Tibial artery (tissue), 4 donors: Measurements from ENCODE around the gene UQCR10.

Source experiments
- DNase-seq, 2 donors: peaks; one replicate each; pipeline ENCODE4 v3.0.0-alpha.2; 2019
- H3K27ac ChIP-seq, 2 donors: fragments of 200-600 bp; sonication (generic) in 1 of 2; 1 replicate in 1 of 2; 2 replicates in 1 of 2; pipeline ENCODE4 v1.5.1; 2018 to 2019; ENCODE audit warnings: mild to moderate bottlenecking in 1 of 2
- H3K27me3 ChIP-seq, 2 donors: fragments of 200-600 bp; sonication (generic) in 1 of 2; one replicate each; pipeline versions ENCODE4 v1.5.1 to v1.6.0; 2016 to 2019
- H3K36me3 ChIP-seq, 3 donors: fragments of 200-600 bp; sonication (generic) in 2 of 3; one replicate each; pipeline ENCODE4 v1.5.1; 2016 to 2019; ENCODE audit warnings: mild to moderate bottlenecking in 2 of 3
- H3K4me1 ChIP-seq, 4 donors: fragments of 200-600 bp; sonication (generic) in 2 of 4; 1 replicate in 3 of 4; 2 replicates in 1 of 4; pipeline ENCODE4 v1.5.1; 2016 to 2019
- H3K4me3 ChIP-seq, 2 donors: fragments of 200-600 bp; sonication (generic) in 1 of 2; 1 replicate in 1 of 2; 2 replicates in 1 of 2; pipeline ENCODE4 v1.5.1; 2018 to 2019; ENCODE audit warnings: mild to moderate bottlenecking in 2 of 2
- H3K9me3 ChIP-seq, 3 donors: fragments of 200-600 bp; sonication (generic) in 1 of 3; one replicate each; pipeline ENCODE4 v1.5.1; 2016 to 2019
- intact Hi-C: fragments of 100-400 bp; cut with DNase I; formaldehyde crosslinking; loops from one replicate; pipeline ENCODE4 v1.15.0; 2023; ENCODE audit warnings: low total_unique reads
- TF ChIP-seq, protein P1 (sequence below), 2 experiments: fragments of 200-600 bp in 1 of 2; fragments of 450-650 bp in 1 of 2; IDR thresholded peaks; one replicate each; pipeline ENCODE4 v1.5.1; 2017 to 2019; ENCODE audit warnings: antibody characterized with exemption in 2 of 2, mild to moderate bottlenecking in 1 of 2, moderate library complexity in 1 of 2

The UQCR10 gene

DNA sequence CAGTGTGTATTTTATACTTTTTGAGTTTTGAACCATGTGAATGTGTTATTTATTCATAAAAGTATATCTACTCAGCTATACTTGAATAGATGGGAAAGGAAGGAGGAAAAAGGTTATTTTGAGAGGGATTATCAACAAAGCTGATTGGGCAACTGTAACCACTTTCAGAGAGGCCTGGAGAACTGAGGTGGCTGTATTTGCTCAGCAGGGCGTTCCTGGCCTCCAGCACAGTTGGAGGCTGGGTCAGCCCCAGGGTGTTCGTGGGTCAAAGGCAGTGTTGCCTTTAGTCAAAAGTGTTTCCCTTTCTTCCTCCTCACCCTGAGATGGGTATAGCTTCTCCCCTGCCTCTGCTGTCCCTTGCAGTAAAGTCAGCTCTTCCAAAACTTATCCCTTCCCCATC is 44.2 kb downstream of the UQCR10 start:
- no peaks in the 10 kb centered on the region for H3K27me3 ChIP-seq
- TF ChIP-seq, protein P1, sequence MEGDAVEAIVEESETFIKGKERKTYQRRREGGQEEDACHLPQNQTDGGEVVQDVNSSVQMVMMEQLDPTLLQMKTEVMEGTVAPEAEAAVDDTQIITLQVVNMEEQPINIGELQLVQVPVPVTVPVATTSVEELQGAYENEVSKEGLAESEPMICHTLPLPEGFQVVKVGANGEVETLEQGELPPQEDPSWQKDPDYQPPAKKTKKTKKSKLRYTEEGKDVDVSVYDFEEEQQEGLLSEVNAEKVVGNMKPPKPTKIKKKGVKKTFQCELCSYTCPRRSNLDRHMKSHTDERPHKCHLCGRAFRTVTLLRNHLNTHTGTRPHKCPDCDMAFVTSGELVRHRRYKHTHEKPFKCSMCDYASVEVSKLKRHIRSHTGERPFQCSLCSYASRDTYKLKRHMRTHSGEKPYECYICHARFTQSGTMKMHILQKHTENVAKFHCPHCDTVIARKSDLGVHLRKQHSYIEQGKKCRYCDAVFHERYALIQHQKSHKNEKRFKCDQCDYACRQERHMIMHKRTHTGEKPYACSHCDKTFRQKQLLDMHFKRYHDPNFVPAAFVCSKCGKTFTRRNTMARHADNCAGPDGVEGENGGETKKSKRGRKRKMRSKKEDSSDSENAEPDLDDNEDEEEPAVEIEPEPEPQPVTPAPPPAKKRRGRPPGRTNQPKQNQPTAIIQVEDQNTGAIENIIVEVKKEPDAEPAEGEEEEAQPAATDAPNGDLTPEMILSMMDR (IDR thresholded peaks at IDR 0.05): no peak
- H3K9me3 ChIP-seq: no peaks in the 10 kb centered on the region
- H3K4me3 ChIP-seq: no peak overlapping the region
- no peak overlapping the region for H3K27ac ChIP-seq
- intact Hi-C loops: no loop called here
- H3K36me3 ChIP-seq: peaks cover 64 to 93% (median 84%) of the 10 kb centered on the region in 3 donors
- DNase-seq: no peak
- H3K4me1 ChIP-seq: no peaks in the 10 kb centered on the region

DNA sequence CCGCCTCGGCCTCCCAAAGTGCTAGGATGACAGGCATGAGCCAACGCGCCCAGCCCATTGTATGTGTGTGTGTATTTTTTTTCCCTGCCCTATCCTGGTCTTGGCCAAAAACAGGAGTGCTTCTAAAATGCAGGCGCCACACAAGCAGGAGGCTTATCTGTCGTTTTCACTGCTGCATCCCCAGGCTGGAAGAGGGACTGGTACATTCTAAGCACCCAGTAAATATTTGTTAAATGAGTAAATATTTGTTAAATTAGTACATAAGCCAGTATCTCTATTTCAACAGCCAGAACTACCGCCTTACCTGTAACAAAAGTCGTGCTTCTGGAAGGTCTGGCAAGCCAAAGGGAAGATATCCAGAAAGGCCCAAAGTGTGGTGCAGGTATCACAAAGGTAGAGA is 46.0 kb downstream of the UQCR10 start:
- no peak for DNase-seq
- intact Hi-C loops: no loop called here
- Histone ChIP-seq H3K27me3 (no peaks in the 10 kb centered on the region), H3K4me1 (no peaks in the 10 kb centered on the region), H3K9me3 (no peaks in the 10 kb centered on the region), H3K27ac (no peak overlapping the region), H3K36me3 (peaks cover 50 to 93% (median 73%) of the 10 kb centered on the region in 3 donors), H3K4me3 (no peak overlapping the region)
- TF ChIP-seq, protein P1 (IDR thresholded peaks at IDR 0.05): no peak

DNA sequence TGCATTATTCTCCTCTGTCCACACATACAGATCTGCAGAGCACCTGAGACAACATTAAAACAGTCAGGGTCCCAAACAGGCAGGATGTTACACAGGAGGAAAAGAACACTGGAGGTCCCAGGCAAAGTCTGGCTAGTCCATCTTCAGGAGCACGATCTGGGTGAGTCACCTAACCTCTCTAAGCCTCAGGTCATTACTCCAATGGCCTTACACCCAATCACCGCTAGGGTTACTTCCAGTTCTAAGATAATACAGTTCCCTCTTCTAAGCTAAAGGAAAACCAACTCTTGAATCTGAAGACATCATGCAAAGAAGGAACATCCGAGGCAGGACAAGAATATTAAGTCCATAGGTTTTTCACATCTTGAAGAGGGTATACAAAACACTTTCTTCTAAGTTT is 46.4 kb downstream of the UQCR10 start:
- no peaks in the 10 kb centered on the region for H3K9me3 ChIP-seq
- intact Hi-C loops: no loop called here
- DNase-seq: no peak
- H3K27ac ChIP-seq: no peak overlapping the region
- H3K27me3 ChIP-seq: no peaks in the 10 kb centered on the region
- H3K36me3 ChIP-seq: peaks cover 46 to 93% (median 73%) of the 10 kb centered on the region in 3 donors
- TF ChIP-seq, protein P1 (IDR thresholded peaks at IDR 0.05): no peak
- H3K4me3 ChIP-seq: no peak overlapping the region
- no peaks in the 10 kb centered on the region for H3K4me1 ChIP-seq

DNA sequence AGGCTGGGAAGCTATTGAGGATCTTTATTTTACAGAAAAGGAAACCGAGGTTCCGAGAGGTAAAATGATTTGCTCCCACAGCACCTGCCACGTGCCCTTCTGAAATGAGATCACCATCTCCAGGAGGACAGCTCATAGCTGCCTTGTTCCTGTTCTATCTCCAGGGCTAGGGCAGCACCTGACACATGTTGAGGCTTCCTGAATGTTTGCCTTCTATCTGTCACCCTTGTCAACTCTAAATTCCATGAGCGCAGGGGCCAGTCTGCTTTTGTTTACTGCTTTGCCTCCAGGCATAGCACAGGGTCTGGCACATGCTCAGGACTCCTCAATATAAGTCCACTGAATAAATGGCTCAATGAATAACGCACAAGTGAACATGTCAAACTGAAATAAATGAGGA is 46.8 kb downstream of the UQCR10 start:
- Histone ChIP-seq H3K4me1 (no peaks in the 10 kb centered on the region), H3K27ac (no peak overlapping the region), H3K27me3 (no peaks in the 10 kb centered on the region), H3K4me3 (no peak overlapping the region), H3K9me3 (no peaks in the 10 kb centered on the region), H3K36me3 (peaks cover 47 to 96% (median 77%) of the 10 kb centered on the region in 3 donors)
- TF ChIP-seq, protein P1 (IDR thresholded peaks at IDR 0.05): no peak
- intact Hi-C loops: no loop called here
- DNase-seq: no peak

DNA sequence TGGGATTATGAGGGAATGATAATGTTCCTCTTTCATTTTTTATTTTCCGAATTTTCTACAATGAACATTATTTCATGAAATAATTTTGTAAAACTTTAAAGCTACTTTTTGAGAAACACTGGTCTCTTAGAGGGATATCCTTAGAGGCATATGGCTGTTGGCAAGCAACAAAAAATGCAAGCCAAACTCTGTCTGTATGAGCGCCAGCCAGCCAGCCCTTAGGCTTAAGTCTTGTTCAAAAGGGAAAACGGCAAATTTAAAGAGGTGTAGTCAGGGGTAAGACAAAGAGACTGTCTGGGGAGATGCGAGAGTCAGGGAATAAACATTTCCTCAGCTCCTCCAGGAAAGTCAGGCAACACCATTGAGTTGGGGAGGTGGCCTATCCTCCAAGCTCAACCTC is 48.4 kb downstream of the UQCR10 start:
- intact Hi-C loops: no loop called here
- Histone ChIP-seq H3K4me1 (no peaks in the 10 kb centered on the region), H3K4me3 (no peak overlapping the region), H3K9me3 (no peaks in the 10 kb centered on the region), H3K27me3 (no peaks in the 10 kb centered on the region), H3K27ac (no peak overlapping the region), H3K36me3 (peaks cover 54 to 98% (median 70%) of the 10 kb centered on the region in 3 donors)
- TF ChIP-seq, protein P1 (IDR thresholded peaks at IDR 0.05): no peak
- no peak for DNase-seq

DNA sequence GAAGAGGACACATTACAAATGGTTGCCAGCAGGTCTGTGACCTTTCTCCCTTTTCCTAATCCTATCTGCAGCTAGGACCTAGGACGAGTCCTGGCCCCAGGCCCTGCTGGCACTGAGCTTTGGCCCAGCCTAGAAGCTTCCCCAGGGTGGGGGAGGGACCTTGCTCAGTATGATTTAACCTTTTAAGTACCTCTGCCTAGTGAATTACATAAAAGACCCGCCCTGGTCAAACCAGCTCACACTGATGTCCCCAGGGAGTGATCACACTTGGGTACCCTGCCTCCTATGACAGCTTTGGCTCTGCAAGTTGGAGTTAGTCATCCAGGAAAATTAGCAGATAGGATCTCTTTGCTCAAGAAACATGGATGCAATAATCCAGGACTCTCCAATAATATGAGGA is 49.0 kb downstream of the UQCR10 start:
- Histone ChIP-seq H3K4me3 (no peak overlapping the region), H3K9me3 (no peaks in the 10 kb centered on the region), H3K4me1 (no peaks in the 10 kb centered on the region), H3K27ac (no peak overlapping the region), H3K36me3 (peaks cover 51 to 97% (median 69%) of the 10 kb centered on the region in 3 donors), H3K27me3 (no peaks in the 10 kb centered on the region)
- intact Hi-C loops: no loop called here
- TF ChIP-seq, protein P1 (IDR thresholded peaks at IDR 0.05): no peak
- peak in 1 of 2 donors; percentile 31 for DNase-seq
